Measurements from ENCODE around the gene HSPA1L.
"Not testable (repeated sequence)": the region's sequence is repeated elsewhere in the genome, so short reads cannot be mapped to it uniquely, and the experiment has no call there.

Gene HSPA1L

GRCh38 chr6:31826793-31827285 is 11.8 kb upstream of the HSPA1L start:
- no peaks in the 10 kb centered on the region for H3K36me3 ChIP-seq (ENCODE audit: insufficient read depth)
- no peak overlapping the region for H3K4me3 ChIP-seq (IDR thresholded peaks at IDR 0.05; ENCODE audit: insufficient read depth, low read depth, low read length)
- peak overlapping the region; percentile 55; the same call in 1 of the 2 replicates for H3K9ac ChIP-seq
- H4K20me1 ChIP-seq (ENCODE audit: insufficient read depth), result no peaks in the 10 kb centered on the region
- H3K27ac ChIP-seq, result peak overlapping the region; percentile 71
- H3K79me2 ChIP-seq (ENCODE audit: insufficient read depth, low read depth), result peaks cover 31% of the 10 kb centered on the region
- TF ChIP-seq, protein P1, sequence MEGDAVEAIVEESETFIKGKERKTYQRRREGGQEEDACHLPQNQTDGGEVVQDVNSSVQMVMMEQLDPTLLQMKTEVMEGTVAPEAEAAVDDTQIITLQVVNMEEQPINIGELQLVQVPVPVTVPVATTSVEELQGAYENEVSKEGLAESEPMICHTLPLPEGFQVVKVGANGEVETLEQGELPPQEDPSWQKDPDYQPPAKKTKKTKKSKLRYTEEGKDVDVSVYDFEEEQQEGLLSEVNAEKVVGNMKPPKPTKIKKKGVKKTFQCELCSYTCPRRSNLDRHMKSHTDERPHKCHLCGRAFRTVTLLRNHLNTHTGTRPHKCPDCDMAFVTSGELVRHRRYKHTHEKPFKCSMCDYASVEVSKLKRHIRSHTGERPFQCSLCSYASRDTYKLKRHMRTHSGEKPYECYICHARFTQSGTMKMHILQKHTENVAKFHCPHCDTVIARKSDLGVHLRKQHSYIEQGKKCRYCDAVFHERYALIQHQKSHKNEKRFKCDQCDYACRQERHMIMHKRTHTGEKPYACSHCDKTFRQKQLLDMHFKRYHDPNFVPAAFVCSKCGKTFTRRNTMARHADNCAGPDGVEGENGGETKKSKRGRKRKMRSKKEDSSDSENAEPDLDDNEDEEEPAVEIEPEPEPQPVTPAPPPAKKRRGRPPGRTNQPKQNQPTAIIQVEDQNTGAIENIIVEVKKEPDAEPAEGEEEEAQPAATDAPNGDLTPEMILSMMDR (conservative IDR thresholded peaks at IDR 0.05; ENCODE audit: low read depth, low read length), result no peak
- peak overlapping the region; percentile 36 for H2AFZ ChIP-seq (ENCODE audit: low read depth)
- H3K4me1 ChIP-seq (ENCODE audit: low read depth, poor library complexity, severe bottlenecking), result peaks cover 50% of the 10 kb centered on the region
- H3K4me2 ChIP-seq, result peak overlapping the region; percentile 79
- H3K27me3 ChIP-seq (ENCODE audit: insufficient read depth, low read depth), result no peaks in the 10 kb centered on the region

DNA sequence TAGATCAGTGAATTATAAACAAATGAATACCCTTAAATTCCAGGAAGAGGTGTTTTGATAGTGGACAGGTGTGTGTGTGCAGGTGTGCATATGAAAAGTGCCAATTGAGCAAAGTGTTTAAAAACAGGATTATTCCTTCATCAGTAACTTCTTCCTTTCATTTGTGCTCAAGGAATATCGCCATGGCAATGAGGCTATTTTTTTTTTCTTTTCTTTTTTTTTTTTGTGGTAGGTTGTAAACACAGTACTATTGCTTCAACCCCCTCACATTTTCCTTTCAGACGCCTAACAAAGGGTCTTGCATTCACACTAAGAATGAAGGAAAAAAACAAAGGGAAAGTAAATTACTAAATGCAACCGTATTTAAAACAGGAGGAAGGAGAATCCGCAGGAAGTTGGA is 10.5 kb upstream of the HSPA1L start:
- Histone ChIP-seq H3K4me1 (ENCODE audit: low read depth, poor library complexity, severe bottlenecking) (peaks cover 48% of the 10 kb centered on the region), H3K27ac (no peak overlapping the region; the same call in 1 of the 2 replicates), H3K79me2 (ENCODE audit: insufficient read depth, low read depth) (peaks cover 18% of the 10 kb centered on the region), H3K27me3 (ENCODE audit: insufficient read depth, low read depth) (no peaks in the 10 kb centered on the region), H4K20me1 (ENCODE audit: insufficient read depth) (no peaks in the 10 kb centered on the region), H3K4me3 (IDR thresholded peaks at IDR 0.05; ENCODE audit: insufficient read depth, low read depth, low read length) (no peak overlapping the region), H3K4me2 (peak overlapping the region; percentile 79; the same call in 1 of the 2 replicates), H3K36me3 (ENCODE audit: insufficient read depth) (no peaks in the 10 kb centered on the region), H3K9ac (no peak overlapping the region), H2AFZ (ENCODE audit: low read depth) (no peak overlapping the region)
- TF ChIP-seq, protein P1 (conservative IDR thresholded peaks at IDR 0.05; ENCODE audit: low read depth, low read length), result no peak

- not testable (repeated sequence) for H3K27me3 ChIP-seq (ENCODE audit: insufficient read depth, low read depth); H3K9ac ChIP-seq; H2AFZ ChIP-seq (ENCODE audit: low read depth); H4K20me1 ChIP-seq (ENCODE audit: insufficient read depth); H3K79me2 ChIP-seq (ENCODE audit: insufficient read depth, low read depth); H3K36me3 ChIP-seq (ENCODE audit: insufficient read depth); H3K4me3 ChIP-seq (IDR thresholded peaks at IDR 0.05; ENCODE audit: insufficient read depth, low read depth, low read length)
- peaks cover 49% of the 10 kb centered on the region for H3K4me1 ChIP-seq (ENCODE audit: low read depth, poor library complexity, severe bottlenecking)
- peak overlapping the region; percentile 96; the same call in 1 of the 2 replicates for H3K27ac ChIP-seq
- H3K4me2 ChIP-seq, result peak overlapping the region; percentile 71; the same call in 1 of the 2 replicates
These were observed 8.6 kb upstream of the HSPA1L start for GRCh38 chr6:31823592-31824196.

DNA sequence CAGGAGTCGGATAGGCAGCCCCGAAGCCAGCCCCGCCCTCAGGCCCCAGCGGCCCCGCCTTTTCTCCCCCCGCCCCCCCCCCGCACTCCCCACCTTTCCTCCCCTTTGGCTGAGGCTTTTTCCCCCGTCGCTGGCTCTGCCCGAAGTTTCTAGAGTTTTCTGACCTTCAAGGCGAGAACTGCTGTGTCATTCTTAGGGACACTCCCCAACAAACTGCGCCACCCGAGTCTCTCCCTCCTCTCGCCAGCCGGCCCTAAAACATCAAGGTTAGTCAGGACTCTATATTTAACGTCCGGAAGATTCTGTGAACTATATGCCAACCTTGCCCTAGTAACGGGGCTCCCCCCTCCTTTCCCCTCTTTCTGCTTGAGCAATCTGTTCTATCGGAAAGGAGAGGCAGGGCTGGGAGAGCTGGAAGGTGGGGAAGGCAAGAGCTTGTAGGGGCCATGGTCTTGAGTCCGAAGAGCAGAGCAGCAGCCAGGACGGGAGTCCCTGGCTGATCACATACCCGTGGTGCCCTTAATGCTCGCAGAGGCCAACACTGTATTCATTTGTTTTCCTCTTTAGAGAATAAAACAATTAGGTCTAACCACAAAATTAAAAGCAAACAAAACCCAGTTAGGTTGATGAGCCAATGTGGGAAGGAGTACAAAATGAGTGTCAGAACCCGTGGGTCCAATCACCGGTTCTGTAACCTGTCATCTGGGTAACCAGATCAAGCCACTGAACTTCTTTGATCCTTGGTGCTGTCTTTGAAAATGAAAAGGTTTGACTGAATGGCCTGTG is 7.1 kb upstream of the HSPA1L start:
- Histone ChIP-seq H3K79me2 (ENCODE audit: insufficient read depth, low read depth) (peaks cover 8% of the 10 kb centered on the region; the same call in 1 of the 2 replicates), H2AFZ (ENCODE audit: low read depth) (peak overlapping the region; percentile 81), H3K27me3 (ENCODE audit: insufficient read depth, low read depth) (no peaks in the 10 kb centered on the region), H3K9ac (peak overlapping the region; percentile 92), H3K4me3 (IDR thresholded peaks at IDR 0.05; ENCODE audit: insufficient read depth, low read depth, low read length) (no peak overlapping the region), H3K4me1 (ENCODE audit: low read depth, poor library complexity, severe bottlenecking) (peaks cover 49% of the 10 kb centered on the region), H3K36me3 (ENCODE audit: insufficient read depth) (no peaks in the 10 kb centered on the region), H4K20me1 (ENCODE audit: insufficient read depth) (no peaks in the 10 kb centered on the region), H3K4me2 (peak overlapping the region; percentile 85), H3K27ac (peak overlapping the region; percentile 96)
- TF ChIP-seq, protein P1 (conservative IDR thresholded peaks at IDR 0.05; ENCODE audit: low read depth, low read length), result no peak

All from KMS-11 (cell line).